H1 (cell line): ENCODE measurements around the gene ZNF462. TPM values are rescaled to one million over a fixed set of nuclear protein-coding genes. Genes with fewer than 3 reads are reported as not detected.

ENCODE experiments used
- CTCF ChIA-PET: fragments of 300-600 bp; sonication (Branson Sonifier 250); formaldehyde crosslinking; loops from one replicate; lab custom pipeline; 2021; ENCODE audit not compliant: partially characterized antibody; lab: Charles Lee
- POLR2A ChIA-PET: fragments of 300-600 bp; sonication (Branson Sonifier 250); formaldehyde crosslinking; loops from one replicate; lab custom pipeline; 2021; ENCODE audit warnings: inconsistent platforms; ENCODE audit not compliant: partially characterized antibody; lab: Charles Lee
- DNase-seq, 2 experiments: peaks; one replicate each; pipeline versions ENCODE4 v3.0.0 to v3.0.0-alpha.2; 2010 to 2022; ENCODE audit warnings: low spot score in 2 of 2, low read depth in 1 of 2, mixed read lengths in 1 of 2
- FAIRE-seq: peaks from 2 replicates; lab custom pipeline; 2011; peaks lifted over from hg19 to GRCh38; lab: Jason Lieb, UNC
- H2AFZ ChIP-seq: 2 replicates; pipeline ENCODE4 v1.8.1; 2012; ENCODE audit warnings: low read length, inconsistent platforms
- H2AK5ac ChIP-seq: 2 replicates; pipeline ENCODE4 v1.6.1; 2013; ENCODE audit warnings: low read depth, low read length
- H2BK120ac ChIP-seq: replicated peaks from 2 replicates; pipeline ENCODE3; 2013; ENCODE audit warnings: low read depth, low read length, inconsistent platforms
- H2BK12ac ChIP-seq: 2 replicates; pipeline ENCODE4 v1.6.1; 2013; ENCODE audit warnings: low read depth, low read length
- H2BK15ac ChIP-seq: 2 replicates; pipeline ENCODE4 v1.6.1; 2013; ENCODE audit warnings: low read length
- H2BK20ac ChIP-seq: 2 replicates; pipeline ENCODE4 v1.6.1; 2013; ENCODE audit warnings: low read length
- H2BK5ac ChIP-seq: 2 replicates; pipeline ENCODE4 v1.6.1; 2013; ENCODE audit warnings: low read depth, low read length
- H3K14ac ChIP-seq: 2 replicates; pipeline ENCODE4 v1.6.1; 2013; ENCODE audit warnings: inconsistent platforms; ENCODE audit not compliant: insufficient read length
- H3K18ac ChIP-seq: 2 replicates; pipeline ENCODE4 v1.6.1; 2013; ENCODE audit warnings: low read length; ENCODE audit errors: extremely low read depth
- H3K23ac ChIP-seq: 2 replicates; pipeline ENCODE4 v1.6.1; 2013; ENCODE audit warnings: inconsistent platforms; ENCODE audit not compliant: insufficient read length
- H3K23me2 ChIP-seq: 2 replicates; pipeline ENCODE4 v1.6.1; 2013; ENCODE audit warnings: low read depth, low read length
- H3K27ac ChIP-seq: 2 replicates; pipeline ENCODE4 v1.6.1; 2011; ENCODE audit warnings: low read depth, low read length, inconsistent platforms
- H3K27me3 ChIP-seq, 4 experiments: replicated peaks in 1 of 4; 1 replicate in 1 of 4; 2 replicates in 3 of 4; pipeline versions ENCODE4 v1.6.1 to v1.8.1; 2011 to 2013; ENCODE audit warnings: low read length in 3 of 4, mild to moderate bottlenecking in 3 of 4, inconsistent platforms in 2 of 4, mixed read lengths in 2 of 4, moderate library complexity in 1 of 4; ENCODE audit not compliant: control insufficient read depth in 3 of 4, insufficient read depth in 3 of 4; ENCODE audit errors: extremely low read depth in 1 of 4
- H3K36me3 ChIP-seq, 4 experiments: 2 replicates each; pipeline versions ENCODE4 v1.6.1 to v1.8.1; 2011 to 2013; ENCODE audit warnings: mild to moderate bottlenecking in 4 of 4, low read length in 3 of 4, moderate library complexity in 2 of 4, control low read depth in 1 of 4, inconsistent platforms in 1 of 4; ENCODE audit not compliant: insufficient read depth in 4 of 4, control insufficient read depth in 2 of 4
- H3K4ac ChIP-seq: replicated peaks from 2 replicates; pipeline ENCODE3; 2013; ENCODE audit warnings: low read length, low read depth, mixed read lengths, inconsistent platforms; ENCODE audit not compliant: insufficient read length
- H3K4me1 ChIP-seq, 4 experiments: replicated peaks in 1 of 4; 1 replicate in 1 of 4; 2 replicates in 3 of 4; pipeline versions ENCODE4 v1.6.1 to v1.8.1; 2011 to 2013; ENCODE audit warnings: low read length in 3 of 4, inconsistent platforms in 2 of 4, mixed read lengths in 1 of 4; ENCODE audit not compliant: insufficient read depth in 4 of 4, control insufficient read depth in 3 of 4
- H3K4me2 ChIP-seq, 2 experiments: 2 replicates each; pipeline versions ENCODE4 v1.6.1 to v1.8.1; 2011 to 2013; ENCODE audit warnings: low read depth in 2 of 2, low read length in 2 of 2, control low read depth in 1 of 2, inconsistent platforms in 1 of 2, mild to moderate bottlenecking in 1 of 2; ENCODE audit not compliant: insufficient read depth in 1 of 2
- H3K4me3 ChIP-seq, 4 experiments: fragments of 200-600, 300-600 bp in 1 of 4; sonication (generic), shearing (Covaris generic), sonication (Bioruptor Twin) in 1 of 4; 2 replicates each; pipeline versions ENCODE4 v1.5.1 to v1.8.1; 2011 to 2016; ENCODE audit warnings: low read length in 4 of 4, low read depth in 3 of 4, control low read depth in 2 of 4, inconsistent platforms in 2 of 4, mild to moderate bottlenecking in 2 of 4, mixed read lengths in 1 of 4, moderate library complexity in 1 of 4; ENCODE audit not compliant: insufficient read depth in 2 of 4; ENCODE audit errors: extremely low read depth in 1 of 4
- H3K56ac ChIP-seq: replicated peaks from 2 replicates; pipeline ENCODE3; 2013; ENCODE audit warnings: low read depth, mild to moderate bottlenecking, mixed read lengths, low read length, inconsistent platforms; ENCODE audit not compliant: insufficient read length
- H3K79me1 ChIP-seq: 2 replicates; pipeline ENCODE4 v1.6.1; 2013; ENCODE audit warnings: low read depth, low read length, control low read depth
- H3K79me2 ChIP-seq, 2 experiments: 2 replicates each; pipeline versions ENCODE4 v1.6.1 to v1.8.1; 2012 to 2013; ENCODE audit warnings: low read length in 2 of 2, mild to moderate bottlenecking in 2 of 2, inconsistent platforms in 1 of 2; ENCODE audit not compliant: insufficient read depth in 2 of 2, control insufficient read depth in 1 of 2
- H3K9ac ChIP-seq, 4 experiments: replicated peaks in 1 of 4; 1 replicate in 1 of 4; 2 replicates in 3 of 4; pipeline versions ENCODE4 v1.6.1 to v1.8.1; 2011 to 2013; ENCODE audit warnings: low read depth in 3 of 4, low read length in 3 of 4, control low read depth in 2 of 4, mild to moderate bottlenecking in 2 of 4, moderate library complexity in 2 of 4, inconsistent platforms in 1 of 4; ENCODE audit errors: extremely low read depth in 1 of 4
- H3K9me3 ChIP-seq, 2 experiments: 2 replicates each; pipeline versions ENCODE4 v1.6.1 to v1.8.1; 2012 to 2013; ENCODE audit warnings: mild to moderate bottlenecking in 2 of 2, moderate library complexity in 2 of 2, control low read depth in 1 of 2, inconsistent platforms in 1 of 2, low read depth in 1 of 2, low read length in 1 of 2, mixed read lengths in 1 of 2; ENCODE audit not compliant: insufficient read depth in 2 of 2
- H4K20me1 ChIP-seq, 2 experiments: replicated peaks in 1 of 2; 2 replicates each; pipeline versions ENCODE3 to v1.8.1; 2011 to 2013; ENCODE audit warnings: inconsistent platforms in 2 of 2, low read length in 2 of 2, mild to moderate bottlenecking in 1 of 2; ENCODE audit not compliant: insufficient read depth in 2 of 2, control insufficient read depth in 1 of 2
- H4K5ac ChIP-seq: 2 replicates; pipeline ENCODE4 v1.6.1; 2013; ENCODE audit warnings: low read length, low read depth, mixed read lengths, inconsistent platforms; ENCODE audit not compliant: insufficient read length
- H4K8ac ChIP-seq: 2 replicates; pipeline ENCODE4 v1.8.0; 2013; ENCODE audit warnings: mild to moderate bottlenecking, moderate library complexity, low read length, inconsistent platforms; ENCODE audit not compliant: insufficient read depth; ENCODE audit errors: extremely low read depth
- H4K91ac ChIP-seq: replicated peaks from 2 replicates; pipeline ENCODE3; 2013; ENCODE audit warnings: low read length, mixed read lengths, inconsistent platforms; ENCODE audit not compliant: insufficient read length
- ASH2L ChIP-seq: fragments of 200-600, 300-600 bp; sonication (generic); IDR thresholded peaks from one replicate; pipeline ENCODE4 v1.7.1; 2017; ENCODE audit warnings: low read length
- BCL11A ChIP-seq, 2 experiments: IDR thresholded peaks; one replicate each; pipeline ENCODE4 v1.6.1; 2011; ENCODE audit warnings: low read depth in 2 of 2, low read length in 2 of 2, mild to moderate bottlenecking in 2 of 2
- CHD2 ChIP-seq: IDR thresholded peaks from 2 replicates; pipeline ENCODE4 v1.6.1; 2012; ENCODE audit warnings: low read length, improper control_type of control experiment
- EP300 ChIP-seq, 2 experiments: IDR thresholded peaks; 1 replicate in 1 of 2; 2 replicates in 1 of 2; pipeline ENCODE4 v1.6.1; 2011 to 2012; ENCODE audit warnings: low read depth in 2 of 2, low read length in 2 of 2, mild to moderate bottlenecking in 2 of 2, borderline replicate concordance in 1 of 2, inconsistent platforms in 1 of 2, moderate library complexity in 1 of 2
- GABPA ChIP-seq: IDR thresholded peaks from 2 replicates; pipeline ENCODE4 v1.6.1; 2011; ENCODE audit warnings: mild to moderate bottlenecking, low read length, moderate library complexity, borderline replicate concordance; ENCODE audit not compliant: insufficient read depth
- HDAC6 ChIP-seq: IDR thresholded peaks from one replicate; pipeline ENCODE4 v1.7.1; 2012; ENCODE audit warnings: low read depth, mild to moderate bottlenecking, inconsistent platforms, low read length, moderate library complexity
- MAFK ChIP-seq: IDR thresholded peaks from 2 replicates; pipeline ENCODE4 v1.6.1; 2012; ENCODE audit warnings: low read depth, mild to moderate bottlenecking, improper control_type of control experiment, low read length
- POLR2AphosphoS5 ChIP-seq: IDR thresholded peaks from 2 replicates; pipeline ENCODE4 v1.6.1; 2011; ENCODE audit warnings: low read depth, low read length
- RBBP5 ChIP-seq: IDR thresholded peaks from 2 replicates; pipeline ENCODE4 v1.7.1; 2012; ENCODE audit warnings: low read depth, mild to moderate bottlenecking, inconsistent platforms, low read length, moderate library complexity, borderline replicate concordance
- RFX5 ChIP-seq: IDR thresholded peaks from 2 replicates; pipeline ENCODE4 v1.6.1; 2011; ENCODE audit warnings: low read depth, low read length, improper control_type of control experiment, borderline replicate concordance
- SIRT6 ChIP-seq: IDR thresholded peaks from one replicate; pipeline ENCODE4 v1.7.1; 2012; ENCODE audit warnings: low read length, inconsistent platforms
- SP2 ChIP-seq: IDR thresholded peaks from 2 replicates; pipeline ENCODE4 v1.6.1; 2012; ENCODE audit warnings: mild to moderate bottlenecking, low read length, inconsistent platforms
- SRF ChIP-seq: IDR thresholded peaks from 2 replicates; pipeline ENCODE4 v1.6.1; 2011; ENCODE audit warnings: mild to moderate bottlenecking, low read depth, low read length, moderate library complexity
- TAF1 ChIP-seq: IDR thresholded peaks from 2 replicates; pipeline ENCODE4 v1.6.1; 2011; ENCODE audit warnings: mild to moderate bottlenecking, low read depth, low read length
- TCF12 ChIP-seq: IDR thresholded peaks from 2 replicates; pipeline ENCODE4 v1.6.1; 2011; ENCODE audit warnings: low read depth, mild to moderate bottlenecking, low read length
- WGBS, 2 experiments: shearing (Covaris generic) in 1 of 2; methylation state at CpG; one replicate each; pipeline versions ENCODE4 v1.1.6 to v1.1.7; 2013 to 2015; ENCODE audit warnings: low lambda C conversion rate in 2 of 2, mixed read lengths in 2 of 2, inconsistent platforms in 1 of 2, low coverage in 1 of 2, missing lambda C conversion rate in 1 of 2; ENCODE audit not compliant: insufficient replicate concordance in 2 of 2, insufficient coverage in 1 of 2, insufficient read length in 1 of 2; ENCODE audit errors: extremely low coverage in 1 of 2, missing lambda C conversion rate in 1 of 2; 5-methylcytosine and 5-hydroxymethylcytosine counted together
- polyA plus RNA-seq, 7 experiments: library from polyadenylated mRNA; depleted of rRNA in 3 of 7; stranded (reverse) in 5 of 7; unstranded in 2 of 7; fragments of >200 nt in 5 of 7; fragments of 200-250 nt in 2 of 7; gene quantifications; 1 replicate in 5 of 7; 2 replicates in 1 of 7; 4 replicates in 1 of 7; pipeline versions ENCODE4 v1.2.1 to v1.2.3, GENCODE V29; 2011 to 2013; ENCODE audit warnings: missing spikeins in 2 of 7, mixed read lengths in 2 of 7
- total RNA-seq: library from RNA; stranded (reverse); fragmentation: NEBNext Ultra II Directional; extraction: Animal tissue kit (Norgen Biotek cat#: 25700); gene quantifications from 2 replicates; pipeline ENCODE4 v1.2.1, GENCODE V29; 2021

Gene ZNF462
- total and polyA plus RNA-seq, 2 of the 8 experiments (the other 6 are each of a cell fraction or from before 2014, with no cell fraction given), result 30.0 to 163 TPM

GRCh38 chr9:106874652-106875051 lies 11.7 kb downstream of the ZNF462 start:
- peaks cover 17 to 29% of the 10 kb centered on the region in 2 experiments for H4K20me1 ChIP-seq
- H3K27ac ChIP-seq, result no peak overlapping the region
- peaks cover 0 to 3% (median 0%) of the 10 kb centered on the region in 4 experiments; a peak in 1 of 8 replicates for H3K36me3 ChIP-seq
- H3K27me3 ChIP-seq, result no peaks in the 10 kb centered on the region
- no peak overlapping the region for H2BK12ac ChIP-seq
- no peak overlapping the region for H2AFZ ChIP-seq
- H3K4me1 ChIP-seq, result peaks cover 20 to 50% (median 27%) of the 10 kb centered on the region in 4 experiments
- no peak overlapping the region for H4K8ac ChIP-seq
- no peak overlapping the region for H2BK15ac ChIP-seq
- no peak overlapping the region for H2BK120ac ChIP-seq
- H2BK5ac ChIP-seq, result no peak overlapping the region
- no peak overlapping the region for H2BK20ac ChIP-seq
- ChIA-PET CTCF (interaction anchor here (0.7 to 0.8 kb wide), 2 partner anchors 47 to 155 kb away, joined by 3 read pairs; no protein-coding TSS in a partner anchor), POLR2A (interaction anchor here (1.2 to 5.7 kb wide), 3 partner anchors 11 to 20 kb away, joined by 3 to 40 read pairs (median 6); partner anchors contain the start of gene ZNF462)
- DNase-seq (no peak), FAIRE-seq (no peak)
- H3K23me2 ChIP-seq, result peaks cover 5% of the 10 kb centered on the region; the same call in 1 of the 2 replicates
- H3K79me2 ChIP-seq, result peaks cover 57 to 100% of the 10 kb centered on the region in 2 experiments
- H3K4me3 ChIP-seq, result no peak overlapping the region
- no peak overlapping the region for H4K91ac ChIP-seq
- no peaks in the 10 kb centered on the region for H3K9me3 ChIP-seq
- H3K4me2 ChIP-seq, result no peak overlapping the region; a peak in 1 of 4 replicates
- no peak overlapping the region for H3K9ac ChIP-seq
- H2AK5ac ChIP-seq, result no peak overlapping the region
- H3K79me1 ChIP-seq, result peaks cover 8% of the 10 kb centered on the region; the same call in 1 of the 2 replicates
- H3K18ac ChIP-seq, result no peak overlapping the region
- H3K23ac ChIP-seq, result no peak overlapping the region
- H3K56ac ChIP-seq, result no peak overlapping the region
- WGBS, 2 experiments, result 53% methylated on average over 2 of the region's 2 CpGs; no CpG with 5 or more reads in 1 of the 2 experiments
- H3K14ac ChIP-seq, result no peak overlapping the region
- H3K4ac ChIP-seq, result no peak overlapping the region
- H4K5ac ChIP-seq, result no peak overlapping the region
- TF ChIP-seq GABPA (no peak), MAFK (no peak), TCF12 (no peak), RBBP5 (no peak), SP2 (no peak), HDAC6 (no peak), TAF1 (no peak), POLR2AphosphoS5 (no peak), CHD2 (no peak), SIRT6 (no peak), ASH2L (no peak), SRF (no peak), EP300 (IDR thresholded peaks at IDR 0.05; ENCODE audit: borderline replicate concordance in 1 of 2, low read depth in 2 of 2, low read length in 2 of 2) (no peak), RFX5 (no peak), BCL11A (IDR thresholded peaks at IDR 0.05; ENCODE audit: low read depth in 2 of 2, low read length in 2 of 2) (no peak)
